HL-60 (cell line): ENCODE results near the gene TSPO.

Experiments
- POLR2AphosphoS5 ChIP-seq: IDR thresholded peaks from 2 replicates; pipeline ENCODE4 v1.6.1; 2012; ENCODE audit warnings: low read depth
- TF ChIP-seq, protein P1 (sequence below): IDR thresholded peaks from one replicate; pipeline ENCODE4 v1.5.1; 2011; ENCODE audit warnings: low read length, control low read depth, inconsistent platforms; ENCODE audit not compliant: insufficient read depth

- TF ChIP-seq POLR2AphosphoS5: no peak
- TF ChIP-seq, protein P1, sequence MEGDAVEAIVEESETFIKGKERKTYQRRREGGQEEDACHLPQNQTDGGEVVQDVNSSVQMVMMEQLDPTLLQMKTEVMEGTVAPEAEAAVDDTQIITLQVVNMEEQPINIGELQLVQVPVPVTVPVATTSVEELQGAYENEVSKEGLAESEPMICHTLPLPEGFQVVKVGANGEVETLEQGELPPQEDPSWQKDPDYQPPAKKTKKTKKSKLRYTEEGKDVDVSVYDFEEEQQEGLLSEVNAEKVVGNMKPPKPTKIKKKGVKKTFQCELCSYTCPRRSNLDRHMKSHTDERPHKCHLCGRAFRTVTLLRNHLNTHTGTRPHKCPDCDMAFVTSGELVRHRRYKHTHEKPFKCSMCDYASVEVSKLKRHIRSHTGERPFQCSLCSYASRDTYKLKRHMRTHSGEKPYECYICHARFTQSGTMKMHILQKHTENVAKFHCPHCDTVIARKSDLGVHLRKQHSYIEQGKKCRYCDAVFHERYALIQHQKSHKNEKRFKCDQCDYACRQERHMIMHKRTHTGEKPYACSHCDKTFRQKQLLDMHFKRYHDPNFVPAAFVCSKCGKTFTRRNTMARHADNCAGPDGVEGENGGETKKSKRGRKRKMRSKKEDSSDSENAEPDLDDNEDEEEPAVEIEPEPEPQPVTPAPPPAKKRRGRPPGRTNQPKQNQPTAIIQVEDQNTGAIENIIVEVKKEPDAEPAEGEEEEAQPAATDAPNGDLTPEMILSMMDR: no peak
Observed at GRCh38 chr22:43164636-43165035, 13.3 kb downstream of the TSPO start.
